ACC112 (cell line): ENCODE measurements around the gene SMG6.
A peak's percentile ranks its signal among the peaks of the same experiment; 100 is the strongest.

Source experiments
- H2AFZ ChIP-seq: fragments of 200-600 bp; sonication (generic); one replicate; pipeline ENCODE4 v1.6.0; 2017; ENCODE audit warnings: antibody characterized with exemption, low read length; ENCODE audit not compliant: unreplicated experiment
- H3K27ac ChIP-seq: fragments of 200-600 bp; sonication (generic); 2 replicates; pipeline ENCODE4 v1.5.1; 2014; ENCODE audit warnings: low read depth, mild to moderate bottlenecking, antibody characterized with exemption, low read length, moderate library complexity
- H3K27me3 ChIP-seq: fragments of 200-600 bp; sonication (generic); 2 replicates; pipeline ENCODE4 v1.6.1; 2014; ENCODE audit warnings: mild to moderate bottlenecking, antibody characterized with exemption, low read length, moderate library complexity, mixed read lengths; ENCODE audit not compliant: insufficient read depth
- H3K36me3 ChIP-seq: fragments of 200-600 bp; sonication (generic); 2 replicates; pipeline ENCODE4 v1.6.1; 2016; ENCODE audit warnings: mild to moderate bottlenecking, antibody characterized with exemption, low read length, moderate library complexity, mixed read lengths; ENCODE audit not compliant: insufficient read depth
- H3K4me1 ChIP-seq: fragments of 200-600 bp; sonication (generic); one replicate; pipeline ENCODE4 v1.6.1; 2016; ENCODE audit warnings: low read length, mixed read lengths; ENCODE audit not compliant: insufficient read depth, unreplicated experiment, control insufficient read depth
- H3K4me3 ChIP-seq: fragments of 200-600 bp; sonication (generic); 2 replicates; pipeline ENCODE4 v1.5.1; 2014; ENCODE audit warnings: mild to moderate bottlenecking, low read depth, low read length
- H3K79me2 ChIP-seq: fragments of 200-600 bp; sonication (generic); one replicate; pipeline ENCODE4 v1.6.0; 2016; ENCODE audit warnings: low read length; ENCODE audit not compliant: control insufficient read depth, unreplicated experiment, insufficient read depth

SMG6 gene

DNA sequence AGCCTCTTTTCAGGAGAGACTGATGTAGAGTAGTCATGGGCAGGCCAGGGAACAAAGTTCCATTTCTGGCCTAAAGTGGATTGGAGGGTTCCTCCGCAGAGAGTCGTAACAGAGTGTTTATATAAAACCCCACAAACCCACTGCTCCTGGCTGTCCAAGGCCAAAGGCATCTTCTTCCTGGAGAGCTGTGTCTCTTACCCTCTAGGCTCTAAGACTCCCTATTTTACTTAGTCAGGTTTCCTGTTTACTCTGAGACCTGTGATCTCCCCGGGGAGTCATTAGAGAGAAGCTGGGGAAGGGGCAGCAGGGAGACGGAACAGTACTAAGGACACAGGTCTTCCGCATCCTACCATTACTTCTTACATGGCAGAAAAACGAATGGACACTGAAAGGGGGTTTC, 179.2 kb downstream of the SMG6 start:
- no peak overlapping the region for H3K27ac ChIP-seq
- no peak overlapping the region for H2AFZ ChIP-seq
- H3K79me2 ChIP-seq: no peaks in the 10 kb centered on the region
- H3K27me3 ChIP-seq: no peaks in the 10 kb centered on the region
- peaks cover 32% of the 10 kb centered on the region for H3K4me1 ChIP-seq
- 0 out of 2 replicates have a peak, but pooled peaks cover 6% of the 10 kb centered on the region for H3K36me3 ChIP-seq
- H3K4me3 ChIP-seq: no peak overlapping the region

DNA sequence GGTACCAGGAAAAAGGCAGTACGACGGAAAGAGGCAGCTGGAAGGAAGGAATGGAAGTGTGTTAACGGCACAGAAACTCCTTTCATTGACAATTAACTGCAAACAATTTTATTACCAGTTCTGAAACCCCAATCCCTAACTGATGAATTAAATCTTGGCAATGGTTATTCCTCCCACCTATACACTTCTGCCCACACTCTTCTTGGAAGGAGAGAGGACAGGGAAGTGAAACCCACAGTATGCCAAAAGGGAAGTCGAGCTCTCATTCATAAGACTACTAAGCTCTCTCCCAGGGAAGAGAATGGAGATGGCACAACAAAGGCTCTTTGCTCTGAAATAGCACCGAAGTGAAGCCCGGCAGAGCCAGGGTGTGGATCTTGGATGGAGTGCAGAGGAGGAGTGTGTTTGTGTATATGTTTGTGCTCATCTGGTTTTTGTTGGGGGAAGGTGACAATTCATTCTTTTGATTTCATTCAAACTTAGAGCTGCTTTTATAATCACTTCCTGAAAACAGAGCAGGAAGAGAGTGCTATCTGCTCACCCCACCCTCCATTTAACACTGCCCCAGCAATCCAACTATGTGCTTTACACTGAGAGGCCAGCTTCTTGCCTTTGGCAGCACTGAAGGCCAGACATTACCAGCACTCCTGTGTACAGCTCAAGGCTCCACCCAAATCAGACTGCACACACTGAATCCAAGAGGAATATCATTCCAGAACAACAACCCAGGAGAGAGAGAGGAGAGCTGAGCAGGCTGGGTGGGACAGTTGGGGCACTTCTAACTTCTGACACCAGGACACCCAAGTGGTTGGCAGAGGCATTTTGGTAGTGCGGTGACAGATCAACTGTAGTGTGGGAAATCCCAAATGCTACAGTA, 180.0 kb downstream of the SMG6 start:
- H3K79me2 ChIP-seq: no peaks in the 10 kb centered on the region
- 0 out of 2 replicates have a peak, but pooled peaks cover 6% of the 10 kb centered on the region for H3K36me3 ChIP-seq
- H3K4me1 ChIP-seq: peaks cover 32% of the 10 kb centered on the region
- peak overlapping the region; percentile 49; the same call in 1 of the 2 replicates for H3K27ac ChIP-seq
- H3K27me3 ChIP-seq: no peaks in the 10 kb centered on the region
- H3K4me3 ChIP-seq: peak overlapping the region; percentile 58
- H2AFZ ChIP-seq: no peak overlapping the region

DNA sequence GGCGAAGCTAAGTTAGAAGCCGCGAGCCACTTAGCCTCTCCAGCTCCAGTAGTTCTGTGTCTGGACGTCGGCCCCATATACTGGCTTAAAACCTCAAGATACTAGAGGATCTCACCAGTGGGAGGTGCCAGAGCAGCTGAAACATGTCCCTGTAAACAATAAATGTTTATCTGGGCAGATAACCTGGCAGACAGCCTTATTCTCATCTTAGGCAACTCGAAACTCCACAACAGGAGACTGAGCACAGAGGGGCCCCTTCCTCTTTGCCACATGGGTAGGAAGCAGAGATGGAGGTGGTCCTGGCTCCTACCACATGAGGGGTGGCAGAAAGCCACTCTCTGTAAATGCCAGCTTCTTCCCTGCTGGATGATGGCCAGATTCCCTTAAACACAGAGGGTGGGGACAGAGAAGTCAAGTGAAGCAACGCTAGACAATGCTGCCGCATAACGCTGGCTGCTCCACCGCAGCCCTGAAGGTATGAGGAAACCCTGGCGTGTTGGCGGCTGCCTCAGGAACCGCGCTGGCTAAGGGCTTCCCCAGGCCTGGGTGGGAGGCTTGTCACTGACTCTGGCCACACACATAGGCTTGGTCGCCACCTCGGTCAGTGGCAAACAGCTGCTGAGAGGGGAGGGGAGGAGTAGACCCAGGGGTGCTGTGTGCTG, 180.8 kb downstream of the SMG6 start:
- Histone ChIP-seq H3K27ac (peak overlapping the region; percentile 49; the same call in 1 of the 2 replicates), H3K4me1 (peaks cover 32% of the 10 kb centered on the region), H2AFZ (no peak overlapping the region), H3K27me3 (no peaks in the 10 kb centered on the region), H3K79me2 (no peaks in the 10 kb centered on the region), H3K36me3 (0 out of 2 replicates have a peak, but pooled peaks cover 6% of the 10 kb centered on the region), H3K4me3 (peak overlapping the region; percentile 58)

DNA sequence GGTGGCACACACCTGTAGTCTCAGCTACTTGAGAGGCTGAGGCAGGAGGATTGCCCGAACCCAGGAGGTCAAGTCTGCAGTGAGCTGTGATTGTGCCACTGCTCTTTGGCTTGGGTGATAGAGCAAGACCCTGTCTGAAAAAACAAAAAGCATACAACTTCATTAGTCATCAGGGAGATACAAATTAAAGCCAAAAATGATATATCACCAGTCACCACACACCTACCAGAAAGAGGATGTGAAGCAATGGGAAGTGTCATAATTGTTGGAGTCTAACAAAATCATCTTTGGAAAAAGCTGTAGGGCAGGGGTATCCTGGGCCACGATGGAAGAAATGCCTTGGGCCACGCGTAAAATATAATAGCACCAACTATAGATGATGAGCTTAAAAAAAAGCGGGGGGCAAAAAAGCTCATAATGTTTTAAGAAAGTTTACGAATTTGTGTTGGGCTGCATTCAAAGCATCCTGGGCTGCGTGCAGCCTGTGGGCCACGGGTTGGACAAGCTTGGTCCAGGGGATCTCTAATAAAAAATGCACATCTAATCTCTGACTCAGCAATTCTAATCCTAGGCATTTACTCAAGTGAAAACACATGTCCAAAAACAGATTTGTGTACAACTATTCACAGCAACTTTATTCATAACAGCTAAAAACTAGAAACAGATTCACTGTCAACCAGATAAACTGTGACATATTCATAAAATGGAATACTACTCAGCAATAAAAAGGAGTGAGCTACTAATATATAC, 182.8 kb downstream of the SMG6 start:
- no peak overlapping the region for H3K27ac ChIP-seq
- H3K79me2 ChIP-seq: no peaks in the 10 kb centered on the region
- H3K4me3 ChIP-seq: no peak overlapping the region
- H3K4me1 ChIP-seq: peaks cover 32% of the 10 kb centered on the region
- no peaks in the 10 kb centered on the region for H3K27me3 ChIP-seq
- 0 out of 2 replicates have a peak, but pooled peaks cover 6% of the 10 kb centered on the region for H3K36me3 ChIP-seq
- H2AFZ ChIP-seq: no peak overlapping the region

DNA sequence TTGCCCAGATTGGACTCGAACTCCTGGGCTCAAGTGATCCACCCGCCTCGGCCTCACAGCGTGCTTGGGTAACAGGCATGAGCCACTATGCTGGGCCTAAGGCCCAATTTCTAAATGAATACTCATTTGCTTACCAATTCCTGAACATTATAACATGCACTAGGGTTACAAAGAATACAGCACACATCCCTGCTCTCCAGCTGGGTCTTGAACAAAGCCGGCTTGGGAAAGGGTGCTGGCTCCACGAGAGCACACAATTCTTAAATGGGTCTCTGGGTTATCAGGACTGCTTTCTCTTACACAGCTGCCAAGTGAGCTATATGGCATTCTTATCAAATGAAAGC, 190.3 kb downstream of the SMG6 start:
- no peak overlapping the region for H3K4me3 ChIP-seq
- H3K4me1 ChIP-seq: no peaks in the 10 kb centered on the region
- H3K27me3 ChIP-seq: no peaks in the 10 kb centered on the region
- no peak overlapping the region for H2AFZ ChIP-seq
- no peak overlapping the region for H3K27ac ChIP-seq
- no peaks in the 10 kb centered on the region for H3K79me2 ChIP-seq
- H3K36me3 ChIP-seq: no peaks in the 10 kb centered on the region

DNA sequence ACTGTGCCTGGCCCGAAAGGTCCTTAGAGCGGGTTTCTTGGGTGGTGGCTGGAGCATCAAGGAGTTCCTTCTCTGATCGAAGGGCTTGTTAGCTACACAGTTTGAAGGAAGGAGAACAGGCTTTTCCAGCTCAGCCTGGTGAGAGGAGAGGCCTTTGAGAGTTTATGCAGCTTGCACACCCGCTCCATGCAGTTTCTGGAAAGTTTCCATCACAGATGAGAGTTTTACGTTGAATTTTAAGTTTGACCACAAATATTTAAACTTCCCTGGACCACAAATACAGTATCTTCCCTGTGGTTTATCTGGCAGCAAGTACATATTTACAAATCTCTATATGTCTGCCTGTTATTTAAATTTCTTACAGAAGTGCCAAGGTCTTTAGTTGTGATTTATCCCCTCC, 191.9 kb downstream of the SMG6 start:
- Histone ChIP-seq H3K79me2 (no peaks in the 10 kb centered on the region), H3K4me3 (no peak overlapping the region), H3K27ac (no peak overlapping the region), H3K27me3 (no peaks in the 10 kb centered on the region), H3K36me3 (no peaks in the 10 kb centered on the region), H3K4me1 (no peaks in the 10 kb centered on the region), H2AFZ (no peak overlapping the region)

DNA sequence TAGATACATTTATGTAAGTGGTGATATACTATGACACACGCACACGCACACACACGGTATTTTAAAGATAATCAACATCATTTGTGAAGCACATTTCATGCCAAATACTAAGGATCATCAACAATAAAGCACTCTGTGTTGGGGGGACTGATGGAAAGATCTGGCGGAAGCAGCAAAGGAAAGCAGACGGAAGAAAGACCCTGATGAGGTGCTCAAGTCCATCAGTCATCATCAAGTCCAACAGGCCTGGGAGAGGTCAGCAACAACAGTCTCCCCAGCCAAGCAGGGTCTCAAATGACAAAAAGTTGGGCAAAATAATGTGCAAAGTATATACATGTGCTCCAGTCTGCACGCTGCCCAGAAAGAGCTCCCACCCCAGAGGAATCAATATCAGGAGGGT, 193.1 kb downstream of the SMG6 start:
- Histone ChIP-seq H2AFZ (no peak overlapping the region), H3K36me3 (no peaks in the 10 kb centered on the region), H3K4me3 (no peak overlapping the region), H3K27ac (no peak overlapping the region), H3K79me2 (no peaks in the 10 kb centered on the region), H3K4me1 (no peaks in the 10 kb centered on the region), H3K27me3 (no peaks in the 10 kb centered on the region)

DNA sequence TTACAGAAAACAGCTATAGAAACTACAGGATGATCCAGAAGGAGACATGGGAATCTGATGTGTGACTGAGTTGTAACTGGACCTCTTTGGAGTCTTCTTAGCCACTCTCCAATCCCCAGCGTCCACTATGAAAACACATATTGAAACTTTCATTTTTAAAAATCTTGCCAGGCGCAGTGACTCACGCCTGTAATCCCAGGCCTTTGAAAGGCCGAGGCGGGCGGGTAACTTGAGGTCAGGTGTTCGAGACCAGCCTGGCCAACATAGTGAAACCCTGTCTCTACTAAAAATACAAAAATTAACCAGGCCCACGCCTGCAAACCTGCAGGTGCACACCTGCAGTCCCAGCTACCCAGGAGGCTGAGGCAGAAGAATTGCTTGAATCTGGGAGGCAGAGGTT, 195.4 kb downstream of the SMG6 start:
- H2AFZ ChIP-seq: no peak overlapping the region
- H3K27me3 ChIP-seq: no peaks in the 10 kb centered on the region
- H3K79me2 ChIP-seq: no peaks in the 10 kb centered on the region
- no peaks in the 10 kb centered on the region for H3K36me3 ChIP-seq
- H3K4me1 ChIP-seq: no peaks in the 10 kb centered on the region
- no peak overlapping the region for H3K4me3 ChIP-seq
- H3K27ac ChIP-seq: no peak overlapping the region

DNA sequence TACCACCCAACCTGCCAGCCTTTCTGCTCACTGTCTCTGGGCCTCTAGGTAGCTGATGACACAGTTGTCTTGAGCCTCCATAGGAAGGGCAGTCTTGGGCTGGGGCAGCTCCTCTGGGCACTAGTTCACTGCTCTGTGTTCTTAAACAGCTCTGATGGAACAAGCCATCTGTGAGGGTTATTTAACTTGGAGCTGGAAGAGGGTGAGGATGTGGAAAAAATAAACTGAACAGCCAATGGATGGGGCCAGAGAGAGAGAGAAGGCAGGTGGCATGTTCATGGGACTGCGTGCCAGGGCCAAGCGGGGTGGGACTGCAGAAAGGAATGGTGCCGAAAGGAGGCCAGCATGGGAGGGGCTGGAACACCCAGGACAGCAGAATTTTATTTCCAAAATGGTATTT, 196.1 kb downstream of the SMG6 start:
- Histone ChIP-seq H3K79me2 (no peaks in the 10 kb centered on the region), H3K4me1 (no peaks in the 10 kb centered on the region), H2AFZ (no peak overlapping the region), H3K27ac (no peak overlapping the region), H3K4me3 (no peak overlapping the region), H3K36me3 (no peaks in the 10 kb centered on the region), H3K27me3 (no peaks in the 10 kb centered on the region)

DNA sequence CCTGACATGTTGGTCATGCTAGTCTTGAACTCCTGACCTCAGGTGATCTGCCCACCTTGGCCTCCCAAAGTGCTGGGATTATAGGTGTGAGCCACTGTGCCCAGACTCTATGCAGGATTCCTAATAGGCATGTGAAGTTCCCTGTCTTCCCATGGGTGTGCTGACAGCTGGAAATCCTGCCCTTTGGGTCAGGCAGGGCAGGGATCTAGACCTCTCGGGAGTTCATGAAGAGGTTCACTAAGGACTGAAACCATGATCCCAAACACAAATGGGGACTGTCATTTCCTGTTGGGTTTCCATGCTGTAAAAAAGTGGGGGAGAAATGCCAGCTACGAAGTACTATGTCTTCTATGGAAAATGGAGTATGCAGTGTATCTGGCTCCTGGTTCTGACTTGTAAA, 196.5 kb downstream of the SMG6 start:
- no peaks in the 10 kb centered on the region for H3K36me3 ChIP-seq
- no peak overlapping the region for H3K4me3 ChIP-seq
- H3K4me1 ChIP-seq: no peaks in the 10 kb centered on the region
- no peak overlapping the region for H2AFZ ChIP-seq
- no peak overlapping the region for H3K27ac ChIP-seq
- H3K79me2 ChIP-seq: no peaks in the 10 kb centered on the region
- H3K27me3 ChIP-seq: no peaks in the 10 kb centered on the region
